Measurements from ENCODE around the gene NEMF.
"Not testable (repeated sequence)": the region's sequence is repeated elsewhere in the genome, so short reads cannot be mapped to it uniquely, and the experiment has no call there.

The NEMF gene, protein sequence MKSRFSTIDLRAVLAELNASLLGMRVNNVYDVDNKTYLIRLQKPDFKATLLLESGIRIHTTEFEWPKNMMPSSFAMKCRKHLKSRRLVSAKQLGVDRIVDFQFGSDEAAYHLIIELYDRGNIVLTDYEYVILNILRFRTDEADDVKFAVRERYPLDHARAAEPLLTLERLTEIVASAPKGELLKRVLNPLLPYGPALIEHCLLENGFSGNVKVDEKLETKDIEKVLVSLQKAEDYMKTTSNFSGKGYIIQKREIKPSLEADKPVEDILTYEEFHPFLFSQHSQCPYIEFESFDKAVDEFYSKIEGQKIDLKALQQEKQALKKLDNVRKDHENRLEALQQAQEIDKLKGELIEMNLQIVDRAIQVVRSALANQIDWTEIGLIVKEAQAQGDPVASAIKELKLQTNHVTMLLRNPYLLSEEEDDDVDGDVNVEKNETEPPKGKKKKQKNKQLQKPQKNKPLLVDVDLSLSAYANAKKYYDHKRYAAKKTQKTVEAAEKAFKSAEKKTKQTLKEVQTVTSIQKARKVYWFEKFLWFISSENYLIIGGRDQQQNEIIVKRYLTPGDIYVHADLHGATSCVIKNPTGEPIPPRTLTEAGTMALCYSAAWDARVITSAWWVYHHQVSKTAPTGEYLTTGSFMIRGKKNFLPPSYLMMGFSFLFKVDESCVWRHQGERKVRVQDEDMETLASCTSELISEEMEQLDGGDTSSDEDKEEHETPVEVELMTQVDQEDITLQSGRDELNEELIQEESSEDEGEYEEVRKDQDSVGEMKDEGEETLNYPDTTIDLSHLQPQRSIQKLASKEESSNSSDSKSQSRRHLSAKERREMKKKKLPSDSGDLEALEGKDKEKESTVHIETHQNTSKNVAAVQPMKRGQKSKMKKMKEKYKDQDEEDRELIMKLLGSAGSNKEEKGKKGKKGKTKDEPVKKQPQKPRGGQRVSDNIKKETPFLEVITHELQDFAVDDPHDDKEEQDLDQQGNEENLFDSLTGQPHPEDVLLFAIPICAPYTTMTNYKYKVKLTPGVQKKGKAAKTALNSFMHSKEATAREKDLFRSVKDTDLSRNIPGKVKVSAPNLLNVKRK

GRCh38 chr14:49852301-49853157 lies at the start of gene NEMF:
Gene NEMF, minus strand, starts transcription at chr14:49852788. Its CDS starts 35 bp downstream, at chr14:49852753.
- DNase-seq, result peak; percentile 93

DNA sequence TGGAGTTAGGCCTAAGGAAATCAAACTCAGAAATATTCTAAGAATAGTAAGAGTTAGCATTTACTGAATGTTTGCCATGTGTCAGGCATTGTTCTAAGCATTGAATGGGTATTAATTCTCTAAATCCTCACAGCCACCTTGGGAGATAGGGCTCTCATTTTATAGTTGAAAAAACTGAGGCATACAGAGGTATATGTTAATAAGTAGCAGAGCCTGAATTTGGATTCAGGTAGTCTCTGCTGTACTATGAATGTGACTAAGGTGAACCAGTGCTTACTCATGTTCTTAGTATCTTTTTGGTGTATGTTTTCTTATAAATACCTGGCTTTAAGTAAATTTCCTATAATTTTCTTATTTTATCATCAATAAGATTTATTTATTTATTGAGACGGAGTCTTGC lies 48.4 kb upstream of the NEMF start:
- DNase-seq, result no peak

DNA sequence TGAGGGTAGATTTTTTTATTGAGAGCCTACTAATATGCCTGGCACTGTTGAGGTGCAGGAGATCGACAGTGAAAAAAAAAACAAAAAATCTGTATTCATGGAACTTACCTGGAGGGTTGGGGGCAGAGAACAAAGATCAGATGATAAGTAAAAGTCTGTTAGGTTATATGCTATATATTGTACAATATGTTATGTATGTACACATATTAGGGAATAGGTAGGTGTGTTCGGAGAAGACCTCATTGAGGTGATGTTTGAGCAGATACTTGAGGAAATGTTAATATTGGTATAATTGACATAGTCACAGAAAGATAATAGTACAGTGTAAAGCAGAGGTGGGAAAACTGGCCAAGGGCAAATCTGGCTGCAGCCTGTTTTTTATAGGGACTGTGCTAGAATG lies 45.9 kb upstream of the NEMF start:
- DNase-seq, result no peak

- no peak for DNase-seq
Observed at GRCh38 chr14:49897965-49898364, 45.4 kb upstream of the NEMF start.

GRCh38 chr14:49897414-49897813 lies 44.8 kb upstream of the NEMF start:
- DNase-seq, result no peak

- DNase-seq, result no peak
Observed at GRCh38 chr14:49896966-49897365, 44.4 kb upstream of the NEMF start.

- not testable (repeated sequence) for DNase-seq
Observed at GRCh38 chr14:49896272-49896671, 43.7 kb upstream of the NEMF start.

- DNase-seq, result no peak
Observed at GRCh38 chr14:49895480-49895879, 42.9 kb upstream of the NEMF start.

GRCh38 chr14:49894214-49895107 lies 41.9 kb upstream of the NEMF start:
- DNase-seq, result not testable (repeated sequence)

GRCh38 chr14:49893309-49894213 lies 41.0 kb upstream of the NEMF start:
- DNase-seq, result peak; percentile 74

- DNase-seq, result peak; percentile 99
Observed at GRCh38 chr14:49892636-49893308, 40.2 kb upstream of the NEMF start, which contains the start of gene ARF6. Gene ARF6, plus strand, starts transcription at chr14:49893082. Its CDS starts 655 bp downstream, at chr14:49893737.

DNA sequence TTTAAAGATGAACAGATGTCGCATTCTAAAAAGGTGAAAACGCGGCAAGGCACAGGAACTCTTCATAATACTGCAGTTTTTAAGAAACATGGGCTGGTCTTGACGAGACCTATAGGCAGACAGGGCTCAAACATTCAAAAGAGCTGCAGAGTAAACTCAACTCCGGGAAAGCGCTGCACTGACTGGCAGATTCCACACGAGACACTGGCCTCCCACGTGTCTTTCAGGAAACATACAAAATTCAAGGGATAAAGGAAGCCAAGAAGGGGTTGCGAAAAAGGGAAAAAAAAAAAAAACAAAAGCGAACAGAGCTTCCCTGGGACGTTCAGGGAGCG lies 39.7 kb upstream of the NEMF start:
- DNase-seq, result peak; percentile 87

GRCh38 chr14:49888293-49888692 lies 35.7 kb upstream of the NEMF start:
- DNase-seq, result no peak

DNA sequence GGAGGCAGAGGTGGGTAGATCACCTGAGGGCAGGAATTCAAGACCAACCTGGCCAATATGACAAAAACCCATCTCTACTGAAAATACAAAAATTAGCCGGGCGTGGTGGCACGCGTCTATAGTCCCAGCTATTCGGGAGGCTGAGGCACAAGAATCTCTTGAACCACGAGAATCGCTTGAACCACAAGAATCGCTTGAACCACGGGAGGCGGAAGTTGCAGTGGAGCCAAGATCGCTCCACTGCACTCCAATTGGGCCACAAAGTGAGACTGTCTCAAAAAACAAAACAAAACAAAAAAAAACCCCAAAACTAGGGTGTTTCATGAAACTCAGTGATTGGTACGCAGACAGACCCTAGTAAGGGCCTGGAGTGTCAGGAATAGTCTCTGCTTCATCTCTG lies 33.9 kb upstream of the NEMF start:
- DNase-seq, result no peak

DNA sequence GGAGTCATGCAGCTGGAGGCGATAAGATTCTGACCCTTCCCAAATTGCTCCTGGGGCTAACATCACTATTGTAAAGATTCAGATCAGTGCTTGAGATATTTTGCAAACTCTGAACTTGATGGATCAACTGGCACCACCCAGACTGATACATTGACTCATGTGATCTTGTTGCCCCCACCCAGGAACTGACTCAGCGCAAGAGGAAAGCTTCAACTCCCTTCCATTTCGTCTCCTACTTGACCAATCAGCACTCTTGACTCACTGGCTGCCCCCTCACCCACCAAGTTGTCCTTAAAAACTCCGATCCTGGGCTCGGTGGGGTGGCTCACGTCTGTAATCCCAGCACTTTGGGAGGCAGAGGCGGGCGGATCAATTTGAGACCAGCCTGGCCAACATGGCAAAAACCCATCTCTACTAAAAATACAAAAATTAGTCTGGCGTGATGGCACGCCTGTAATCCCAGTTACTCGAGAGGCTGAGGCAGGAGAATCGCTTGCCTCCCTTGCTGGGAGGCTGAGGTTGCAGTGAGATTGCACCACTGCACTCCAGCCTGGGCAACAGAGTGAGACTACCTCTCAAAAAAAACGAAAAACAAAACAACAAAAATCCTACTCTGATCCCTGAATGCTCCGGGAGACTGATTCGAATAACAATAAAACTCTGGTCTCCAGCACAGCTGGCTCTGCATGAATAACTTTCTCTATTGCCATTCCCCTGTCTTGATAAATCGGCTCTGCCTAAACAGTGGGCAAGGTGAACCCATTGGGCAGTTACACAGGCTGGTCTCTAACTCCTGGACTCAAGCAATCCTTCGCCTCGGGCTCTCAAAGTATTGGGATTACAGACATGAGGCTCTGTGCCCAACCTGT lies 30.5 kb upstream of the NEMF start:
- DNase-seq, result no peak

DNA sequence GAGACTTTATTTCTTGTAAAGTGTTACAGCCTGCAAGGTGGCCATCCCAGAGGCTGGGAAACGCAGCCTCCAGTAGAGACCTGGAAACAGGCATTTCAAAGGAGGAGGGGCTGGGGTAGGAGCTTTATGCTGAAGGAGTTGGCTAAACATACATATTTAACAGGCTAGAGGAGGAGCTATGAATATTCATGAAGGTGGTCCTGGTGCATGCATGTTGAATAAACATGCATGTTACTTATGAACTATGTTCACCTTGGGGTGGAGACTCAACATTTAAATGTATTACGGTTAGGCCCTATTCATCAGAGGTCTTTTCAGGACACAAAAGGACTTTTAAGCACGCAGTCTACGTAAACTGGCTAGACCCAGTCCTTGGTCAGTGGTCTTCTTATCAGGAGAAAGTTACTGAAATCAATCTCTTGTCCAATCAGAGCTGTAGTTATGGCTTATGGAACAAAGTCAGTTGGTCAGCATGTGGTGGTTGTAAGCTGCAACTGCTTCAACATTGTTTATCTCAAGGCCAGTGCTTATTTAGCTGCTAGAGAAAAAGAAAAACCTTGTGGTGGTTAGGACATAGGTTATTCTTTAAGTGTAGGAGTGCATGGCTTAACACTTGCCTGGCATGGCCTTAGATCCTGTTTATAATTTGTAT lies 28.9 kb upstream of the NEMF start:
- DNase-seq, result no peak

DNA sequence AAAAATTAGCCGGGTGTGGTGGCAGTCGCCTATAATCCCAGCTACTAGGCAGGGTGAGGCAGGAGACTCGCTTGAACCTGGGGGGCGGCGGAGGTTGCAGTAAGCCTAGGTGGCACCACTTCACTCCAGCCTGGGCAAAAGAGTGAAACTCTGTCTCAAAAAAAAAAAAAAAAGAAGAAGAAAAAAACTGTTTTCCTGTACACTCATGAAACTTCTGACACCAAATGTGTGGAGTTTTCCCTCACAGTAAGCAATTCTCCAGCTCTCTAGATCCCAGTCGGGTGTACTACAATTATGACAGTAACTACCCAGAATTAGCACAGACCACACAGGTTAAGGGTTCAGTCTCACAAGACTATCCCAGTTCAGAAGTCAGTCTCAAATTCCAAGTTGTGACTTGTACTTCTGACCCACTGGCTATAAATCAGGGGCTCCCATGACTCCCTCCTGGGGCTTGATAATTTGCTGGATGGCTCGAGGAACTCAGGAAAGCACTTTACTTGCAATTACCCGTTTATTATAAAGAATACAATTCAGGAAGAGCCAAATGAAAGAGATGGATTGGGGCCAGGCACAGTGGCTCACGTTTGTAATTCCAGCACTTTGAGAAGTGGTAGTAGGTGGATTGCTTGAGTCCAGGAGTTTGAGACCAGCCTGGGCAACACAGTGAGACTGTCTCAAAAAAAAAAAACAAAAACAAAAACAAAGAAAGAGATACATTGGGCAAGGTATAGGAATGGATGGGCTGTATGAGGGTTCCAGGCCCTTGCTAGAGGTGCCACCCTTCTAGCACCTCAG lies 27.9 kb upstream of the NEMF start:
- DNase-seq, result no peak

Measured in femur (tissue), 1 donor.